K562 (cell line): ENCODE results near the gene WDR20. TPM values are rescaled to one million over a fixed set of nuclear protein-coding genes. Genes with fewer than 3 reads are reported as not detected.

Experiments
- ATAC-seq: fragments of 200-7000 bp; cut with Tn5 transposase; 3 replicates; pipeline ENCODE4 v1.9.1; 2020; ENCODE audit warnings: moderate library complexity
- BruUV-seq: library from RNA; stranded (reverse); fragments of 400-500 nt; replicated peaks from 2 replicates; lab custom pipeline; 2021; lab: Mats Ljungman, UMichigan
- CTCF ChIA-PET: fragments of 300-600 bp; formaldehyde crosslinking; extraction: SDS; loops from one replicate; lab custom pipeline; 2021; ENCODE audit warnings: low intra/inter-chr PET ratio; lab: Yijun Ruan, JAX
- POLR2A ChIA-PET: fragments of 300-600, 350-650 bp; sonication (Branson Sonifier 250); formaldehyde crosslinking; extraction: SDS; loops from one replicate; lab custom pipeline; 2021; ENCODE audit warnings: antibody characterized with exemption, inconsistent platforms; lab: Yijun Ruan, JAX
- DNase-seq, 4 experiments: peaks; one replicate each; pipeline versions ENCODE4 v3.0.0 to v3.0.0-alpha.2; 2011 to 2018; ENCODE audit warnings: low spot score in 3 of 4, mixed read lengths in 3 of 4; ENCODE audit errors: extremely low read depth in 1 of 4
- FAIRE-seq: peaks from 2 replicates; lab custom pipeline; 2011; peaks lifted over from hg19 to GRCh38; lab: Jason Lieb, UNC
- H2AFZ ChIP-seq: 2 replicates; pipeline ENCODE4 v1.6.0; 2011; ENCODE audit warnings: low read depth, low read length, control low read depth, inconsistent platforms
- H3K27ac ChIP-seq: fragments of 200-600 bp; 3 replicates; pipeline ENCODE4 v1.8.0; 2011; ENCODE audit warnings: low read depth, mild to moderate bottlenecking, control low read depth, inconsistent platforms, low read length, moderate library complexity, mixed read lengths; ENCODE audit errors: extremely low read depth
- H3K27me3 ChIP-seq, 2 experiments: fragments of 300-600 bp in 1 of 2; 2 replicates in 1 of 2; 3 replicates in 1 of 2; pipeline versions ENCODE4 v1.6.0 to v1.8.0; 2011; ENCODE audit warnings: inconsistent platforms in 2 of 2, low read length in 2 of 2, mild to moderate bottlenecking in 1 of 2, mixed read lengths in 1 of 2, moderate library complexity in 1 of 2; ENCODE audit not compliant: control insufficient read depth in 2 of 2, insufficient read depth in 2 of 2
- H3K36me3 ChIP-seq: fragments of 300-600 bp; 3 replicates; pipeline ENCODE4 v1.8.0; 2011; ENCODE audit warnings: mild to moderate bottlenecking, low read length, inconsistent platforms; ENCODE audit not compliant: control insufficient read depth, insufficient read depth
- H3K4me1 ChIP-seq, 2 experiments: fragments of 200-600 bp in 1 of 2; replicated peaks in 1 of 2; 2 replicates in 1 of 2; 3 replicates in 1 of 2; pipeline versions ENCODE4 v1.5.1 to v1.8.0; 2011; ENCODE audit warnings: inconsistent platforms in 2 of 2, low read length in 2 of 2, mild to moderate bottlenecking in 1 of 2, mixed read lengths in 1 of 2, moderate library complexity in 1 of 2; ENCODE audit not compliant: control insufficient read depth in 2 of 2, insufficient read depth in 2 of 2
- H3K4me2 ChIP-seq: 2 replicates; pipeline ENCODE4 v1.6.1; 2011; ENCODE audit warnings: low read length, control low read depth, inconsistent platforms, mixed read lengths; ENCODE audit not compliant: insufficient read depth
- H3K4me3 ChIP-seq: fragments of 200-600 bp; sonication (generic), shearing (Covaris generic); 2 replicates; pipeline ENCODE4 v1.5.1; 2016; ENCODE audit warnings: control low read depth, inconsistent platforms
- H3K79me2 ChIP-seq: fragments of 200-600 bp; 3 replicates; pipeline ENCODE4 v1.8.0; 2011; ENCODE audit warnings: low read length, inconsistent platforms; ENCODE audit not compliant: control insufficient read depth, insufficient read depth
- H3K9ac ChIP-seq, 2 experiments: 2 replicates each; pipeline versions ENCODE4 v1.6.0 to v1.6.1; 2011; ENCODE audit warnings: low read depth in 2 of 2, low read length in 2 of 2, control low read depth in 1 of 2, inconsistent platforms in 1 of 2, mild to moderate bottlenecking in 1 of 2, mixed read lengths in 1 of 2; ENCODE audit not compliant: insufficient read depth in 1 of 2
- H3K9me1 ChIP-seq: one replicate; pipeline ENCODE4 v1.6.0; 2011; ENCODE audit warnings: inconsistent platforms, mild to moderate bottlenecking, low read length, moderate library complexity; ENCODE audit not compliant: control insufficient read depth, insufficient read depth
- H3K9me3 ChIP-seq: replicated peaks from 2 replicates; pipeline ENCODE4 v1.5.1; 2011; ENCODE audit warnings: low read depth, low read length, inconsistent platforms; ENCODE audit not compliant: control insufficient read depth, insufficient read depth
- H4K20me1 ChIP-seq: replicated peaks from 2 replicates; pipeline ENCODE4 v1.6.1; 2011; ENCODE audit warnings: low read length, inconsistent platforms, mixed read lengths; ENCODE audit not compliant: control insufficient read depth, insufficient read depth
- DLX4 ChIP-seq: fragments of 250-450 bp; sonication (Bioruptor Pico); IDR thresholded peaks from 2 replicates; pipeline ENCODE4 v1.6.1; 2021; ENCODE audit warnings: mild to moderate bottlenecking
- E2F3 ChIP-seq: fragments of 250-450 bp; sonication (Bioruptor Pico); IDR thresholded peaks from 2 replicates; pipeline ENCODE4 v1.4.0; 2020; ENCODE audit warnings: mild to moderate bottlenecking
- FUS ChIP-seq: fragments of 200-400 bp; formaldehyde crosslinking; optimal IDR thresholded peaks from 2 replicates; pipeline ENCODE3; 2017; ENCODE audit warnings: low read depth, low read length
- KDM2B ChIP-seq: fragments of 250-450 bp; sonication (Bioruptor Pico); IDR thresholded peaks from 2 replicates; pipeline ENCODE4 v1.8.0; 2021; ENCODE audit warnings: mild to moderate bottlenecking, moderate library complexity
- PURB ChIP-seq: sonication (generic); formaldehyde crosslinking; IDR thresholded peaks from 2 replicates; pipeline ENCODE4 v1.9.0; 2021; ENCODE audit warnings: low read depth, mild to moderate bottlenecking, missing genetic modification reagents
- SLC30A9 ChIP-seq: fragments of 250-450 bp; sonication (Bioruptor Pico); IDR thresholded peaks from 2 replicates; pipeline ENCODE4 v1.8.0; 2022; ENCODE audit warnings: mild to moderate bottlenecking, moderate library complexity
- SMC3 ChIP-seq: conservative IDR thresholded peaks from 2 replicates; pipeline ENCODE4 v1.6.1; 2011; ENCODE audit warnings: low read depth, low read length, improper control_type of control experiment; ENCODE audit not compliant: insufficient read depth
- THRB ChIP-seq: fragments of 450-650 bp; formaldehyde crosslinking; conservative IDR thresholded peaks from 2 replicates; pipeline ENCODE4 v1.4.0; 2022; ENCODE audit warnings: mild to moderate bottlenecking, missing genetic modification characterization
- ZNF212 ChIP-seq: fragments of 450-650 bp; formaldehyde crosslinking; IDR thresholded peaks from 2 replicates; pipeline ENCODE4 v1.4.0; 2020; ENCODE audit warnings: mild to moderate bottlenecking
- ZZZ3 ChIP-seq: fragments of 450-650 bp; IDR thresholded peaks from 2 replicates; pipeline ENCODE4 v1.6.1; 2016; ENCODE audit warnings: antibody characterized with exemption, mild to moderate bottlenecking, moderate library complexity
- WGBS: fragments of 100-300 bp; shearing (Covaris generic); methylation state at CpG from one replicate; pipeline ENCODE4 v1.1.6; 2016; ENCODE audit warnings: low coverage, mixed read lengths; ENCODE audit not compliant: insufficient coverage; ENCODE audit errors: missing lambda C conversion rate; 5-methylcytosine and 5-hydroxymethylcytosine counted together
- in situ Hi-C: fragments of 300-500 bp; cut with MboI; formaldehyde crosslinking; loops from 4 replicates; pipeline ENCODE4 v1.15.0; 2018; ENCODE audit warnings: inconsistent platforms, mixed read lengths
- intact Hi-C: fragments of 100-400 bp; cut with micrococcal nuclease; formaldehyde crosslinking; loops from 2 replicates; pipeline ENCODE4 v1.14.2; 2022
- polyA plus RNA-seq, 8 experiments: library from polyadenylated mRNA; depleted of rRNA in 4 of 8; stranded (reverse) in 5 of 8; unstranded in 3 of 8; fragments of >200 nt; fragmentation: Nextera tagmentation in 2 of 8; fragmentation: Illumina TruSeq in 1 of 8; extraction: Ambion mirVana in 2 of 8; extraction: Trizol in 1 of 8; gene quantifications; 2 replicates each; pipeline versions ENCODE4 v1.2.1 to v1.2.3, GENCODE V29; 2011 to 2014; ENCODE audit warnings: inconsistent platforms in 1 of 8, missing spikeins in 1 of 8
- total RNA-seq, 7 experiments: library from RNA; depleted of rRNA in 6 of 7; stranded (reverse); fragments of >200 nt in 6 of 7; fragmentation: Illumina TruSeq in 2 of 7; extraction: Trizol in 2 of 7; gene quantifications; 2 replicates each; pipeline versions ENCODE4 v1.2.1 to v1.2.3, GENCODE V29; 2011 to 2021; ENCODE audit warnings: low replicate concordance in 1 of 7

WDR20 gene
- total and polyA plus RNA-seq, 9 of the 15 experiments (the other 6 are each of a cell fraction or from before 2014, with no cell fraction given): 7.0 to 15.3 (median 11.8) TPM

- no peak overlapping the region for H2AFZ ChIP-seq
- BruUV-seq: no TSS peak
- ATAC-seq: no peak
- no peak for TF ChIP-seq ZNF212
- TF ChIP-seq SMC3: no peak
- TF ChIP-seq DLX4: no peak
- TF ChIP-seq SLC30A9 (CRISPR knock-in tag): no peak
- no peak for TF ChIP-seq THRB (CRISPR knock-in tag)
- TF ChIP-seq PURB: no peak
- no peak for TF ChIP-seq E2F3 (CRISPR knock-in tag)
- no peak for TF ChIP-seq FUS
- TF ChIP-seq KDM2B (CRISPR knock-in tag): no peak
- no peak for TF ChIP-seq ZZZ3
- TF ChIP-seq, all 486 proteins: peak for 0
- DNase-seq (no peak), FAIRE-seq (no peak)
- in situ Hi-C loops: no loop called here
- CTCF ChIA-PET: no interaction called here
- Histone ChIP-seq H3K4me2 (no peak overlapping the region), H3K27me3 (no peaks in the 10 kb centered on the region), H3K4me1 (peaks cover 3 to 4% of the 10 kb centered on the region in 2 experiments; a peak in 3 of 5 replicates), H3K27ac (no peak overlapping the region), H3K9ac (no peak overlapping the region), H4K20me1 (peaks cover under 1% of the 10 kb centered on the region; the same call in 1 of the 2 replicates), H3K79me2 (peaks cover 83% of the 10 kb centered on the region), H3K4me3 (no peak overlapping the region), H3K9me1 (no peaks in the 10 kb centered on the region), H3K36me3 (peaks cover 6% of the 10 kb centered on the region; the same call in 1 of the 3 replicates), H3K9me3 (no peaks in the 10 kb centered on the region)
- WGBS: 75% methylated on average over 2 of the region's 2 CpGs
- intact Hi-C loops: no loop called here
- POLR2A ChIA-PET: no interaction called here
These were observed 6.7 kb downstream of the WDR20 start for GRCh38 chr14:102146423-102146822.
